ENCODE data around the gene MT1G.

DNA sequence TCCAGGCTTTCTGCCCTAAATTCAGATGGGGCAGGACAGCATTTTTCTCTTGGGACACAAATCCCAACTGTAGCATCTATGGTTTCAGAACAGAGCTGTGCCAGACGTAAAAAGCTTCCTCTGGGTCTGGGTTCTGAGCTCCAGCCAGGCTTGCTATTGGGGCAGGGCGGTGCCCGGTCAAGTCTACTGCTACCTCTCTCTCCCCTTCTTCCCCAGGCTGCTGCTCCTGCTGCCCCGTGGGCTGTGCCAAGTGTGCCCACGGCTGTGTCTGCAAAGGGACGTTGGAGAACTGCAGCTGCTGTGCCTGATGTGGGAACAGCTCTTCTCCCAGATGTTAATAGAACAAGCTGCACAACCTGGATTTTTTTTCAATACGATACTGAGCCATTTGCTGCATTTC, 34.3 kb downstream of the MT1G start:
- TF ChIP-seq, protein P1, sequence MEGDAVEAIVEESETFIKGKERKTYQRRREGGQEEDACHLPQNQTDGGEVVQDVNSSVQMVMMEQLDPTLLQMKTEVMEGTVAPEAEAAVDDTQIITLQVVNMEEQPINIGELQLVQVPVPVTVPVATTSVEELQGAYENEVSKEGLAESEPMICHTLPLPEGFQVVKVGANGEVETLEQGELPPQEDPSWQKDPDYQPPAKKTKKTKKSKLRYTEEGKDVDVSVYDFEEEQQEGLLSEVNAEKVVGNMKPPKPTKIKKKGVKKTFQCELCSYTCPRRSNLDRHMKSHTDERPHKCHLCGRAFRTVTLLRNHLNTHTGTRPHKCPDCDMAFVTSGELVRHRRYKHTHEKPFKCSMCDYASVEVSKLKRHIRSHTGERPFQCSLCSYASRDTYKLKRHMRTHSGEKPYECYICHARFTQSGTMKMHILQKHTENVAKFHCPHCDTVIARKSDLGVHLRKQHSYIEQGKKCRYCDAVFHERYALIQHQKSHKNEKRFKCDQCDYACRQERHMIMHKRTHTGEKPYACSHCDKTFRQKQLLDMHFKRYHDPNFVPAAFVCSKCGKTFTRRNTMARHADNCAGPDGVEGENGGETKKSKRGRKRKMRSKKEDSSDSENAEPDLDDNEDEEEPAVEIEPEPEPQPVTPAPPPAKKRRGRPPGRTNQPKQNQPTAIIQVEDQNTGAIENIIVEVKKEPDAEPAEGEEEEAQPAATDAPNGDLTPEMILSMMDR (IDR thresholded peaks at IDR 0.05; ENCODE audit: low read depth, low read length, poor library complexity, severe bottlenecking) = no peak
- TF ChIP-seq EZH2phosphoT487 (IDR thresholded peaks at IDR 0.05; ENCODE audit: borderline replicate concordance, low read length) = no peak
